Activated naive CD4-positive, alpha-beta T cell treated with Interleukin-2 at 50 U/mL for 16 hours (primary cell): Measurements from ENCODE around the gene HDDC2.

Source experiments
- DNase-seq: peaks from one replicate; pipeline ENCODE4 v3.0.0-alpha.2; 2020

HDDC2 gene, protein sequence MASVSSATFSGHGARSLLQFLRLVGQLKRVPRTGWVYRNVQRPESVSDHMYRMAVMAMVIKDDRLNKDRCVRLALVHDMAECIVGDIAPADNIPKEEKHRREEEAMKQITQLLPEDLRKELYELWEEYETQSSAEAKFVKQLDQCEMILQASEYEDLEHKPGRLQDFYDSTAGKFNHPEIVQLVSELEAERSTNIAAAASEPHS

DNA sequence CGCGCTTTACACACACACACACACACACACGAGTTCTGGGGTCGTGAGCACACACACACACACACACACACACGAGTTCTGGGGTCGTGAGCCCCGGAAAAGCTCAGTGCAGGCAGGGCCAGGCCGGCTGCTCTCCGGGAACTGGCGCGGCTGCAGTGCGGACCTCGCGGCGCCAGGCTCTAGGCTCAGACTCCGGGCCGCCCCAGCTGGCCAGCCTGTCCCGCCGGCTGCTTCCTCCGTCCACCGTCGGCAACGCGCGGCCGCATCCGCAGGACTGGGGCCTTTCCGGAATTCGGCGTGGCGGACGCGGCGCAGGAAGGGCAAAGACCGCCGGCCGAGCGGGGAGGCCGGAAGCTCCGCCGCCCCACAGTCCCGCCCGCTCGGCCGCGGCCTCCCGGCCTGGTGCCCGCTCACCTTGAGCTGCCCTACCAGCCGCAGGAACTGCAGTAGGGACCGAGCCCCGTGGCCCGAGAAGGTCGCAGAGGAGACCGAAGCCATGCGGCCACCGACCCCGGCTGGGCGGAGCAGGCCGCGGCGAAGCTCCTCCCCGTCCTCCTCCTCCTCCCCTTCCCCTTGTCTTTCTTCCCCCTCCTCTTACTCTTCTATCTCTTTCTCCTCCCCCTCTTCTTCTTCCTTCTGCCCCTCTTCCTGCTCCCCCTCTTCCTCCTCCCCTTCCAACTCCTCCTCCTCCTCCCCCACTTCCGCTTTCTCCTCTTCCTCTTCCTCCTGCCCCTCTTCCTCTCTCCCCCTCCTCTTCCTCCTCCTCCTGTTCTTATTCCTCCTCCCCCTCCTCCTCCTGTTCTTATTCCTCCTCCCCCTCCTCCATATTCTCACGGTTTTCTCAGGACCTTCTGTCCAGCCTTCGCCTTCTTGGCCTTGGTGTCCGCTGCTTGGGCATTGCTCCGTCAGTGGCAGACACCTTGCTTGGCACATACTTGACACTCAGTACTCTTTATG is at the start of gene HDDC2:
Gene HDDC2, minus strand, starts transcription at position 533 of the 957 bp plus-strand sequence. Its CDS starts 35 bp downstream, at position 498.
- peak; percentile 57 for DNase-seq

DNA sequence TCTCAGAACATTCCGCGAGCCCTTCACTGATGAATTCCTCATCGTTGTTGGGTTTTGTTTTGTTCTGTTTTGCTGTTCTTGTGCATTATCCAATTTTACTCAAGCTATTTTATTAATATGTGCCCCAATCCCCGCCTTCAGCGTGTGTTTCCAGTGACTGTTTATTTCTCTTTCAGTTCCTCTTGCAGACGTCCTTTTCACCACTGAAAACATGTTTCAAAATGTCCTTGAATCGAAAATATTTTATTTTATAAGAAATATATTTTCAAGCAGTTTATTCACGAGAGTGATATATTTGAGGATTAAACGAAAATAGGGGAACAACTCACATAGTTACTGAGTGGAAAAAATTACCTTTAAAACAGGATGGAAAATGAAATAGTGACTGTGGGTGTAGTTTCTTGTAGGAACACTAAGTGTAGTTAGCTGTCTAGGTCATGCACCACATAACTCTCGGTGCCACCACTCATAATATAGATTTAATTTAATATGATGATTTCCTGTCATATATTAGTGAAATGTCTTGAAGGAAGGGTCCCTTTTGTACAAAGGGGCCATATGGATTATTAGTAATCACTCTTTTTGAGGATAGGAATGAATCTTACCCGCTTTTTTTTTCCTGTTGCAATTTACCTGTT is 45.3 kb upstream of the HDDC2 start:
- DNase-seq, result no peak

DNA sequence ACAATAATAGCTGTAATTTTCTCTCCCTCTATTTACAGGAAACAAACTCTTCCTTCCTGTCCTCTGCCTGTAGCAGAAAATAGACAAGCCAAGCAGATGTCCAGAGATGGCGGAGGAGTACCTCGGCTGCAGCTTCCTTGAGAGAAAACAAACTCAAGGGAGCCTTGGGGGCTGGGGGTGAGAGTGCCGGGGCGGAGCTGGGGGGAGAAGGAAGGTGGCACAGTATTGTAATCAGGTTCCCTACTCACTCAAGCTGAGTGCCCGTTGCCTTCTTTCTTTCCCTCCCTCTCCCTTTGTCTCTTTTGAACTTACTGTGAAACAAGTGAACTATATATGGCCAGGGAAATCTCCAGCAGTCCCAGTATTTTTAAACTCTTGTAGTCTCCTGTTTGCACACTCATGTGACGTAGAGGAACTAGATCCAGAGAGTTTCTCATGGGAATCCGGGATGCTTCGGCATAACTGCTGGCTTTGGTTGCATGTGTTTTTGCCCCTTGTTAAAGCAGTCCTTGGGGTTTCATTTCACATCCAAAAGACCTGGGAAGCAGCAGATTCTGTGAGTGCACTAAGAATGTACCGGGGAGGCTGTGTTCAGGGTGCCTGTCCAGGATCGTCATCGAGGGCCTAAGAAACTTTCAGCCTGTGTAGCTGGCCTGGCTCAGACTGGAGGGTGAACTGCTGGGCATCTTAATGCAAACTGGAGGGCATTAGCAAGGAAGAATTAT is 44.6 kb upstream of the HDDC2 start:
- no peak for DNase-seq

DNA sequence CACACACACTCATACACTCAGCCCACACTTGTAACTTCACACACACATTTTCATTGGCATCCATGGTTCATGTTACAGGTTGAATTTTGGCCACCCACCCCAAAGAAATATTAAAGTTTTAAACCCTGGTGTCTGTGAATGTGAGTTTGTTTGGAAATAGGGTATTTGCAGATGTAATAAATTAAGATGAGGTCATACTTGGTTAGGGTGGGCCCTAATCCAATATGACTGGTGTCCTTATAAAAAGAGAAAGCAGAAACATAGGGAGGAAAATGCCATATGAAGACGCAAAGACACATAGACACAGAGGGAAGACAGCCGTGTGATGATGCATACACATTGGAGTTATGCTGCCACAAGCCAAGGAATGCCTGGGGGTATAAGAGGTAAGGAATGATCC is 39.7 kb upstream of the HDDC2 start:
- DNase-seq, result no peak

DNA sequence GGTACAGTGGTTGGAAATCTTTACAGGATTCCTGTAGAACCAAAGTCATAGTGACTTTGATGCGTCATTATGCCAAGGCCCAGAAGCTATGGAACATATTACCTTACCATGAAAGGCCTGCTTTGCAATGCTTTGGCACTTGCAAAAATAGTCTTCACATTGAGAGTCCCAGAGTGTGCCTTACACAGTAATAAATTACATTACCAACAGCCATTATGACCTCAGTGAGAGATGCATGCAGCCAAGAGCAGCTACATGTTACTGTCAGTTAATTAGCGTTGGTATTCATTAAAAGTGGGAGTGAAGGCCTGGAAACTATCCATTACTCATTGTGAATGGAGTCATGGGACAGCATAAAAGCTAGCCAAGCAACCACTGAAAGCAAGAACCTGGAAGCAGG is 39.2 kb upstream of the HDDC2 start:
- no peak for DNase-seq

DNA sequence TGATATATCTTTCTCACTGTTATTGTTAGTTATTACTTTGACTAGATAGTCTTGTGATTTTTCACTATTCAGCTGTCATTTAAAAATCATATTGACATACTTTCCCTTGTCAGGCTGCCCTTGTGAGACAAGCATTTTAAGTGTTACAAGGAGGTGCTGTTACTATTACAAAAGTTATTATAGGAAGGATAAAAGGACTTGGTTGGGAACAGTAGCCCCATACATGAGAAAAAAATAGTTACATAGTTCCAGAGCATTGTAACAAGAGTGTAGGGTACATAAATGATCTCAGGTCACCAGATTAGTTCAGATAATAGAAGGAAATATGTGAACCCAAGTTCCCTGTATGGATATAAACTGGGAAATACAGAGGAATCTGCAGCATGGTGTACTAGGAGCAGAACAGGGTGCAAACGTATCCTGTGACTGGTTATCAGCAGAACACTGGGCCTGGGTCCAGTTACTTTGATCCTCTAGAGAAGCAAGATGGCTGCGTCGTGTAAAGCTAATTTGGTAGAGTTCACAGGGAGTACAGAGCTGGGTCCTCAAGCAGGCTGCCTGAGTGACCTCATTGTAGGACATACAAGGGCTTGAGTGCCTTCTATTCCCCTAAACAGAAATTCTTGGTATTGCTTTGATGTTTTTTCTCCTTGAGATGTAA is 38.5 kb upstream of the HDDC2 start:
- DNase-seq, result no peak

DNA sequence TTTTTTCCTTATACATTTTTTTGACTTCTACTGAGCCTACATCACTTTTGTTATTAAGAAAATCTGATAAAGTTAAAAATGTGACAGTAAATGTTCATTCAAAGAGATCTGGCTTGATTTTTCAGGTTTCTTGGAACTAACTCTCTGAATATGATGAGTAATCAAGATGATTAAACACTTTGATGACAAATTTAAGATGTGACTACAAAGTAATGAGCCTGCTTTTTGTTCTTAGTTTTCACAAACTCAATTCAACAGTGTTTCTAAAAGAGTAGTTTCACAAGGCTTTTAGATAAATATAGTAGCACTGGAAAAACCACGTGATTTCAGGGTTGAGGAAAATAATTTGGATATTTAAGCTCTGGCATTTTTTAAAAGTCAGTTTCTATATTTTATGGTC is 37.9 kb upstream of the HDDC2 start:
- DNase-seq, result no peak

DNA sequence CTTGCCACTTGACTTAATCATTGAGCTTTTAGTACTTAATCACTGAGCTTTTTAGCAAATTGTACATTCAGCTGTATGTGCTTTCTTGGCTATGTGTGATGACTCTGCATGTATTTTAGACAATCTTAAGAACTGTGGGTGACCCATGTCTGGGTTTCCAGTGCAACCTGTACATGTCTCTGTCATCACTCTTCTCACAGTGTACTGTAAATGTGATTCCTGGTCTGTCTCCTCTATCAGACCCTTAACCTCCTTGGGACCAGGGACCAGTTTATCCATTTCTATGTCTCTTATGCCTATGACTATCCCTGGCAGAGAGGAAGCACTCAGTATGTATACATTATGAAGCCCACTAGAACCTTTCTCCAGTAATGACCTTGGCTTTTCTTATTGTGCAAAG is 36.6 kb upstream of the HDDC2 start:
- no peak for DNase-seq

DNA sequence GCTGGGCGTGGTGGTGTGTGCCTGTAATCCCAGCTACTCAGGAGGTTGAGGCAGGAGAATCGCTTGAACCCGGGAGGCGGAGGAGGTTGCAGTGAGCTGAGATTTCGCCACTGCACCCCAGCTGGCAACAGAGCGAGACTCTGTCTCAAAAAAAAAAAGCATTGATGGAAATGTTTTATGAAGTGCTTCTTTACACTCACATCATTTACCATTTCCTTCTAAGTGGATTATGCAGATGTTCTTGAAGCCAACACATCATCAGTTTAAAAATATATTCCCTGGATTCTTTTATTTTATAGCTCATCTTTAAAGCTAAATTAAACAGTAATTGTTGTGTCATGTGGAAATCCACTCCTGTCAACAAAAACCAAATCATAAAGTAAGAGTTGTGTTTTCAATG is 35.9 kb upstream of the HDDC2 start:
- DNase-seq, result no peak

DNA sequence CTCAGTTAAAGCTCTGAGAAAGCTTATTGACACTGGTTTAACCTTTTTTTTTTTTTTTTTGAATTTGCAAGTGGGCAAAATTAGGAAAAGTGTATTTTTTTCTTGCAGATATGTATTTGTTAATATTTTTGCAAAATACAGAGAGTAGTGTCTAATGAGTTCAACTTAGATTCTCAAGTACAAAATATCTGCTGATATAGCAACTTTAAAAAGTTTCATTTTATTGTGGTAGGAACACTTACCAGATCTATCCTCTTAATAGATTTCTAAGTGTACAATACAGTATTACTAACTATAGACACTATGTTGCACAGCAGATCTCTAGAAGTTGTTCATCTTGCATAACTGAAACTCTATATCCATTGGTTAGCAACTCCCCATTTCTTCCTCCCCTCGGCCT is 30.9 kb upstream of the HDDC2 start:
- DNase-seq, result no peak

DNA sequence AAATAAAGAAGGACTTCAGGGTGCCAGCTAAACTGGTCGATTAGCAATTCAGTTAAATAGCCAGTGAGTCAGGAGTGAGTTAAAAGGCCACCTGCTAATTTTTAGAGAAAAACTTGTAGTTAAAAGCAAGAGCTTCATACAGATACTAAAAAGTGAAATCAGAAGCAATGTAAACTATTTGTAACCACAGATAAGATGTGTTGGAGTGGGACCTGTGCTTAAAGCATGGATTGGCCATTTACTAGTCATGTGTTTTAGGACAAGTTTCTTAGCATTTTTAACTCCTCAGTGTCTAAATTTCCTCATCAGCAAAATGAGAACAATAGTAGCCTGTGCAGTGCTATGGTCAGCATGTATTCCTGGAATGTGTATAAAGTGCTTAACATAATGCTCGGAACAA is 23.8 kb upstream of the HDDC2 start:
- DNase-seq, result no peak

DNA sequence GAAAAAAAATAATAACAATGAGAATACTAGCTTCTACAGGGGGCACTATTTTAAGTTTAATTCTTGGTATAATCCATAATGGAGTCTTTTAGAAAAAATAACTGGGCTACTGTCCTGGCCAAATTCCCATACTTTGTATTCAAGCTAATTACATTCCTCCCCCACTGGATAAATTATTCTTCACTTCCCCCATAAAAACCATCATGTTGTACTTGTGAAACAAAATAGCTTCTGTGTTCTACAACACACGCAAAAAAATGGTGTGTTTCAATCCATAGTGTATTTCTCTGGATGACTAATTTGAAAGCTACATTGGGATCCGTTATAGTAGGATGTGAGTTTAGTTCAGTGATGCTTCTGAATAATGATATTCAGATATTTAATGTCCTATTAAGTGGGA is 21.6 kb upstream of the HDDC2 start:
- DNase-seq, result no peak

DNA sequence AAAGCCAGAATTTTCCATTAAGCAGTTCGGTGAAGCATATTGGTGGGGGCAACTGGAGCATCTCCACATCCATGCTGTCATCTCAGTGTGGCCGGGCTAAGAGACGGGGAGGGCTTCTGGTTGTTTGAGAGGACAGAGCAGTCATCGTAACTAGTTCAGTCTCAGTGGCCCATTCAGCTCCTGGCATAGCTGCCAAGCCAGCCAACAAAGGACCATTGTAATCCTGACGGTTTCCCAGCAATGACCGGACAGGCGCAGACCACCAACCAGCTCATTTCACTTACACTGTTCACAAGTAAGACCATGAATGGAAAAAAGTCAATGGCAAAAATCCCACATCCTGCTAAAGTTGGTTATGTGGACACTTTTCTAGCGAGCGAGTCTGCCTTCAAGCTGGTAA is 14.9 kb upstream of the HDDC2 start:
- no peak for DNase-seq

DNA sequence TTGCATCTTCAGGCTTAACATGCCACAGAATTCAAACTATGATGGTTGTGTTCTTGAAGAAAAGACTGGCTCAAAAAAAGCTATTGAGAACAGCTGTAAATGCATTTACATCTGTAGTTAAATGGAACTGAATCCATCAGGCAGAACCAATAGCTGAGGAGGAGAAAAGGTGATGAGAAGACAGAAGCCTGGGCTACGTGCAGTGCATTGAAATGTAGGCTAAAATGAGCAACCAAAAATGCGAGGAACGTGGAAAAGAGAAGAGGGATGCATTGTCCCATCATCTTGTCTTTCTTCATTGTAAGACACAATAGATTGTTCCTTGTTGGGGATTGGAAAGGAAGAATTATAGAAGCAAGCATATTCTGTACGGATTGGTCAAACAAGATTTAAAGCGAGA is 13.8 kb upstream of the HDDC2 start:
- no peak for DNase-seq

DNA sequence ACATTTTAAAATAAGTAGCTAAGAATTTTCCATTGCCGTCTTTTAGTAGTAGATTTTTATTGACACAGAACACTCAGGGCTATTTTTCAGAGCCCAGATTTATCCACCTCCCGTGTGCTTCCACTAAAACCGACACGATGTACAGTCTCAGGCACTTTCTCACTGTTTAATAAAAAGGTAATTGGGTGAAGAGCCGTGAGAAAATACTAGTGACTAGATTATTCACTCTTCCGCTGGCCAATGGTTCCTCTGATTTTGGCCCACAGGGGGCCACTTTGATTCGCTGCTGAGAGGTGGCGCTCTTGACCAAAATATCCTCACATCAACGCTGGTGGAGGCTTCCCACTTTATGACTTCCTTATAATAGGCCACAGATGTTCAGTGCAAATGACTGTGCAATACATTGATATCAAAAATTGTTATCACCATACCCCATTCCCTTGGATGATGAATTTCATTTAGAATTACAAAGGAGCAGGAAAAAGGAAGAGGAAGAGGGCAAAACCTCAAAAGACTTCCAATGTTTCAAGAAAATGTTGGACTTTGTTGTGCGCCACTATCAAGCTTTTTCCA is 12.3 kb upstream of the HDDC2 start:
- DNase-seq, result peak; percentile 35

DNA sequence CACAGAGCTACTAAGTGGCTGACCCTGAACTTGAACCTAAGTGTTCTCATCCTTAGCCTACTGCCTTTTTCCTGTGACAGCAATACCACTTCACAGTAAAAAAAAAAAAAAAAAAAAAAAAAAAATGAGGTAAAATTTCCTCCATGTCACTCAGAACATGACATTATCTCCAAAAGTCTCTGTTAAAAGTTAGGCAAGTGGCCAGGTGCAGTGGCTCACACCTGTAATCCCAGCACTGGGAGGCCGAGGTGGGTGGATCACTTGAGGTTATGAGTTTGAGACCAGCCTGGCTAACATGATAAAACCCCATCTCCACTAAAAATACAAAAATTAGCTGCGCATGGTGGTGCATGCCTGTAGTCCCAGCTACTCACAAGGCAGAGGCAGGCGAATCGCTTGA is 11.2 kb upstream of the HDDC2 start:
- no peak for DNase-seq

DNA sequence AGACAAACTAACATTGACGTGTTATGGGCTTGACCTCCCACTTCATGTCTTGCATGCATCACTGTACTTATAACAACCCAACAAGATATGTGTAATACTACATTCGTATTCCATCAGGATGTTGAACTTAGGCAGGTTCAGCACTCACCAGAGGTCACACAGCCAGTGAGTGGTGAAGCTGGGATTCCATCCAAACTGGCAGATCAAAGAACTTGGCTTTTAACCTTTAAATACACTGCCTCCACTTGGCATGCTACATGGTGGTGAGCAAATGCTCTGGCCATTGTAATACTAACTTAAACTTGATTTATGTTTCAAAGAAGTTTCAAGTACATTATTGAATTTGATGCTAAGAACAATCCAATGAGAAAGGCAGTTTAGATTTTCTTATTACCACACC is 10.7 kb upstream of the HDDC2 start:
- no peak for DNase-seq

DNA sequence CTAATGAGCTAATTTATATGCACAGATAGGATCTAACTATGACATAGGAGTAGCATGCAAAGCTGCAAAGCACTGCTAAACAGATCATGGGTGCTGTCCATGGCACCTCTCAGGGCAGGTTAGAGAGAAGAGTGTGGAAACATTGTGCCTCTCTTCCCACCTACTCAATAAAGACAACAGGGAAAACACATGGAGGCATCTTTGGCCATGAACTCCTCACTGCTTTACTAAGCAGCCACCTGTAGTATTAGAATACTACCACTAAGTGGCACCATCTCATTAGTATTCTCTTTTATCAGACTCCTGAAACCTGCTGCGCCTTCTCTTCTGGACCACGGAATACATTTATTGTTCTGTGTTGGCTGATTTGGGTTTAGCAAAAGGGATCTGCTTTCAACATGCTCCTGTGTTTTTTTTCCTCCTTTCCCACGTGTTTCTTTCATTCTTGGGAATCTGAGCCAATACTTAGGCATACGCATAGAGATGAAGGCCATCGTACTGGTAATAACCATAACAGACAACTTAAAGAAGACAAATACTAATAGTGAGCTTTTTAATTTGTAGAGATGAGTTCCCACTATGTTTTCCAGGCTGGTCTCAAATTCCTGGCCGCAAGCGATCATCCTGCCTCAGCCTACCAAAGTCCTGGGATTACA is 9.4 kb upstream of the HDDC2 start:
- no peak for DNase-seq

DNA sequence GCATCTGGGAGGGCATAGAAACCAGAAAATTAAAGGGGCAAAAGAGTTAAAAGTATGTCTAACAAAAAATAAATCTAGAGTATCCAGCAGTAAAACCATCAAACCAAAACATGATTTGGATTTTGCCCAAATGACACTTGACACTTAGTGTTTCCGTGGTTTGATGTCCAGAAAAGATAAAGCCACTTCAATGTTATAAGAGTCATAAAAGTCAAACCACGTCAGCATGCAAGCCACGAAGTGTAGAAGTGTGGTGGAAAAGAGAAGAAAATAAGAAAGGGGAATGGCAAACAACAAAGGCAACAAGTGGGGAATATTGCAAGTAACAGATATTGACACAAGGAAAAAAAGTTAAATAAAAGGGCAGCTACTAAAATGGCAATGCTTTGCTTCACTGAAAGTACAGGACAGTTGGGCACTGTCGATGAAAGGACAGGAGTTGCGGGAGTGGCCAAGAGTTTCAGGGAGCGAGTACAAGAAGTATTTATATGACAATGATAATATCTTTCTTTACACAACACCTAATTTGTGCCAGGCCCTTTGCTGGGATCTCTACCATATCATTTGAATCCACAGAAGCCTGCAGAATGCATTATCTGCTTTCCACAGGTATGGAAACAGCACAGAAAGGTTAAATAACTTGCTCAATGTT is 6.3 kb upstream of the HDDC2 start:
- DNase-seq, result no peak

DNA sequence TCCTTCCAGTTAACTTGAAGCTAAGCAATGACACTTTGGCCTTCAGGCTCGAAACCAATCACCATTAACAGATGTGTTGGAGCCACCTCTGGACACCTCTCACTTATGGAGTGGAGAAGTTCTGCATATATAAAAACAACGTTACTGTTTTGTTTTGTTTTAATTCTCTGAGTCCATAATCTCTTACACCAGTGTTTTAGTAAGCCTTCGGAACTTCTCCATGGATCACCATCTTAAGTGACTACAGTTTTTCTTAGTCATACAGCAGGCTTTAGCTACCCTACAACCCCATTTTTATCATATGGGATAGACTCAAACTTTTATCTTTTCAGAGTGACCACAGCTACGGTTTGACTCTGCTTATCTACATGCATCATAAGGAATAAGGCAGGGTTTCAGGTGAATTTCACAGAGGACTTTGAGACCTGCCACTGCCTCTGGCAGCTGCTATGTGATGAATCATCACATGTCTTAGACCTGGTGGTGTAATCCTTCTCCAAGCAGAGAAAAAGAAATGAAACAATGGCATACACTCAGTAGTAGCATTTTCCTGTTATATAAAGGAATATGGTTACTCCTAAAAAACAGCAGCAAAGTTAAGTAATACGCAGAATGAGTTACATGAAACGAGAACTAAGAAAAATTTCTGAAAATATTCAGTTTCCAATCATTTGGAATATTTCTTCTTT is 5.5 kb upstream of the HDDC2 start:
- no peak for DNase-seq

DNA sequence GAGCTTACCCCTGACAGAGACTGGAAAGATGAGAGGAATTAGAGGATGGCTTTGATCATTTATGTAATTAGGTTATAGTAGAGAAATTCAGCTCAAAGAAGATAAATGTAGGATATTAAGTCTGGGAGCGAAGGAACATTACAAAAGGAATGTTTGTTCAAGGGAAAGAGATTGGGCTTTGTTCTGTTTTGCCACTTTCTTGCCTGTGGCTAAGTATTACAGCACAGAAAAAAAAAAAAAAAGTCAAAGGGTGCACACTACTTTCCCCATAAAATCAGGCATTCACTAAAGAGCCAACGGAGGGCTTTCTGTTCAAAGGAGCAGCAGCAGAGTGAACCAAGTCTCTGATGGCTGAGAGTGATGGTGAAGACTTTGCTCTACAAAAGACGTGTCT is 5.0 kb upstream of the HDDC2 start:
- DNase-seq, result no peak
